Fibroblast of lung (primary cell): ENCODE measurements around the gene ERGIC1. TPM values are rescaled to one million over a fixed set of nuclear protein-coding genes. Genes with fewer than 3 reads are reported as not detected.

Experiments used
- DNase-seq, 2 donors: peaks; one replicate each; pipeline versions ENCODE4 v3.0.0 to v3.0.0-alpha.2; 2010; ENCODE audit warnings: low read depth in 2 of 2
- H2AFZ ChIP-seq: 2 replicates; pipeline ENCODE4 v1.5.1; 2012; ENCODE audit warnings: low read length, control low read depth, inconsistent platforms
- H3K27ac ChIP-seq: 2 replicates; pipeline ENCODE4 v1.5.1; 2011; ENCODE audit warnings: low read length, control low read depth; ENCODE audit not compliant: insufficient read depth
- H3K27me3 ChIP-seq: 2 replicates; pipeline ENCODE4 v1.5.1; 2011; ENCODE audit warnings: mild to moderate bottlenecking, low read length; ENCODE audit not compliant: control insufficient read depth, insufficient read depth
- H3K36me3 ChIP-seq: 2 replicates; pipeline ENCODE4 v1.5.1; 2011; ENCODE audit warnings: low read length; ENCODE audit not compliant: control insufficient read depth, insufficient read depth
- H3K4me1 ChIP-seq: 2 replicates; pipeline ENCODE4 v1.5.1; 2011; ENCODE audit warnings: low read length; ENCODE audit not compliant: control insufficient read depth, insufficient read depth; ENCODE audit errors: extremely low read depth
- H3K4me2 ChIP-seq: 2 replicates; pipeline ENCODE4 v1.5.1; 2011; ENCODE audit warnings: low read length, control low read depth; ENCODE audit not compliant: insufficient read depth; ENCODE audit errors: extremely low read depth
- H3K4me3 ChIP-seq, 4 experiments: fragments of 200-600 bp in 1 of 4; sonication (generic) in 1 of 4; replicated peaks in 1 of 4; 2 replicates each; pipeline ENCODE4 v1.5.1; 2011 to 2016; ENCODE audit warnings: low read length in 4 of 4, low read depth in 3 of 4, mild to moderate bottlenecking in 3 of 4, control low read depth in 2 of 4, inconsistent platforms in 1 of 4, mixed read lengths in 1 of 4; ENCODE audit not compliant: insufficient read depth in 1 of 4; ENCODE audit errors: control extremely low read depth in 1 of 4
- H3K79me2 ChIP-seq: 2 replicates; pipeline ENCODE4 v1.5.1; 2012; ENCODE audit warnings: mild to moderate bottlenecking, low read length, inconsistent platforms; ENCODE audit not compliant: control insufficient read depth, insufficient read depth
- H3K9ac ChIP-seq: 2 replicates; pipeline ENCODE4 v1.5.1; 2011; ENCODE audit warnings: mild to moderate bottlenecking, low read length, control low read depth; ENCODE audit not compliant: insufficient read depth
- H3K9me3 ChIP-seq: 2 replicates; pipeline ENCODE4 v1.5.1; 2012; ENCODE audit warnings: low read depth, low read length; ENCODE audit not compliant: control insufficient read depth, insufficient read depth
- H4K20me1 ChIP-seq: 2 replicates; pipeline ENCODE4 v1.5.1; 2011; ENCODE audit warnings: low read length; ENCODE audit not compliant: control insufficient read depth, insufficient read depth; ENCODE audit errors: extremely low read depth
- CTCF ChIP-seq, 2 donors: IDR thresholded peaks in 1 of 2; conservative IDR thresholded peaks in 1 of 2; 1 replicate in 1 of 2; 2 replicates in 1 of 2; pipeline ENCODE4 v1.5.1; 2011 to 2012; ENCODE audit warnings: low read length in 2 of 2, control low read depth in 1 of 2, inconsistent platforms in 1 of 2, low read depth in 1 of 2, mild to moderate bottlenecking in 1 of 2
- EZH2 ChIP-seq: IDR thresholded peaks from 2 replicates; pipeline ENCODE4 v1.5.1; 2012; ENCODE audit warnings: low read length, control low read depth, mild to moderate bottlenecking; ENCODE audit errors: missing control alignments
- polyA plus RNA-seq, 2 donors: library from polyadenylated mRNA; depleted of rRNA in 1 of 2; stranded (reverse) in 1 of 2; unstranded in 1 of 2; fragments of >200 nt; gene quantifications; 2 replicates each; pipeline ENCODE4 v1.2.1, GENCODE V29; 2011 to 2012; ENCODE audit warnings: missing spikeins in 1 of 2
- total RNA-seq: library from RNA; depleted of rRNA; stranded (reverse); fragments of >200 nt; gene quantifications from 2 replicates; pipeline ENCODE4 v1.2.1, GENCODE V29; 2014

ERGIC1 gene
- total and polyA plus RNA-seq, 2 donors (not counting 1 experiment from before 2014, with no cell fraction given): 113 to 171 TPM

- H3K79me2 ChIP-seq: no peaks in the 10 kb centered on the region
- TF ChIP-seq CTCF (conservative IDR thresholded peaks at IDR 0.05 in 1 of 2, IDR thresholded peaks at IDR 0.05 in 1 of 2; ENCODE audit: low read depth in 1 of 2, low read length in 2 of 2) (no peak), EZH2 (no peak)
- H3K4me2 ChIP-seq: no peak overlapping the region
- no peaks in the 10 kb centered on the region for H3K4me1 ChIP-seq
- peaks cover 3% of the 10 kb centered on the region for H3K36me3 ChIP-seq
- no peak overlapping the region for H3K9ac ChIP-seq
- no peaks in the 10 kb centered on the region for H3K9me3 ChIP-seq
- no peaks in the 10 kb centered on the region for H3K27me3 ChIP-seq
- no peak overlapping the region for H3K4me3 ChIP-seq
- no peak for DNase-seq
- no peaks in the 10 kb centered on the region for H4K20me1 ChIP-seq
- no peak overlapping the region for H3K27ac ChIP-seq
- no peak overlapping the region for H2AFZ ChIP-seq
Observed at GRCh38 chr5:172972552-172972951, 138.5 kb downstream of the ERGIC1 start.

GRCh38 chr5:172973127-172973916, 139.3 kb downstream of the ERGIC1 start:
- Histone ChIP-seq H3K27ac (no peak overlapping the region), H3K9ac (no peak overlapping the region)
- peak; percentile 21 to 81 for DNase-seq

GRCh38 chr5:172973931-172974330, 139.9 kb downstream of the ERGIC1 start:
- Histone ChIP-seq H2AFZ (no peak overlapping the region), H3K4me3 (no peak overlapping the region), H3K79me2 (no peaks in the 10 kb centered on the region), H4K20me1 (no peaks in the 10 kb centered on the region), H3K9ac (no peak overlapping the region), H3K4me2 (no peak overlapping the region), H3K36me3 (peaks cover 3% of the 10 kb centered on the region), H3K27ac (no peak overlapping the region), H3K27me3 (no peaks in the 10 kb centered on the region), H3K4me1 (no peaks in the 10 kb centered on the region), H3K9me3 (no peaks in the 10 kb centered on the region)
- DNase-seq: peak in 1 of 2 donors; percentile 78
- no peak for TF ChIP-seq CTCF (conservative IDR thresholded peaks at IDR 0.05 in 1 of 2, IDR thresholded peaks at IDR 0.05 in 1 of 2; ENCODE audit: low read depth in 1 of 2, low read length in 2 of 2)
- TF ChIP-seq EZH2: no peak

More at GRCh38 chr5:172973127-172973916, 139.3 kb downstream of the ERGIC1 start:
- Histone ChIP-seq H3K4me3 (no peak overlapping the region), H3K36me3 (peaks cover 3% of the 10 kb centered on the region), H4K20me1 (no peaks in the 10 kb centered on the region), H3K9me3 (no peaks in the 10 kb centered on the region), H3K27me3 (no peaks in the 10 kb centered on the region), H3K4me1 (no peaks in the 10 kb centered on the region), H3K4me2 (no peak overlapping the region), H3K79me2 (no peaks in the 10 kb centered on the region), H2AFZ (no peak overlapping the region)
- no peak for TF ChIP-seq EZH2
- TF ChIP-seq CTCF (conservative IDR thresholded peaks at IDR 0.05 in 1 of 2, IDR thresholded peaks at IDR 0.05 in 1 of 2; ENCODE audit: low read depth in 1 of 2, low read length in 2 of 2): no peak
